ENCODE results near the gene ZSCAN29.
"Not testable (repeated sequence)": the region's sequence is repeated elsewhere in the genome, so short reads cannot be mapped to it uniquely, and the experiment has no call there.

Gene ZSCAN29

GRCh38 chr15:43370975-43371974, at the start of gene ZSCAN29, which contains the start of gene TUBGCP4:
ZSCAN29 (minus strand) TSS chr15:43371043; CDS start chr15:43369913, 1,130 bp downstream.
TUBGCP4 (plus strand) TSS chr15:43371101; CDS start chr15:43371355, 254 bp downstream.
- DNase-seq, result peak; percentile 54

- DNase-seq, result no peak
Observed at GRCh38 chr15:43420435-43420834, 49.6 kb upstream of the ZSCAN29 start.

GRCh38 chr15:43414196-43414595, 43.4 kb upstream of the ZSCAN29 start:
- DNase-seq, result no peak

GRCh38 chr15:43412096-43412495, 41.3 kb upstream of the ZSCAN29 start:
- no peak for DNase-seq

- DNase-seq, result no peak
Observed at GRCh38 chr15:43410572-43411214, 39.9 kb upstream of the ZSCAN29 start.

- DNase-seq, result no peak
Observed at GRCh38 chr15:43408789-43409188, 37.9 kb upstream of the ZSCAN29 start.

- DNase-seq, result no peak
Observed at GRCh38 chr15:43406808-43407207, 36.0 kb upstream of the ZSCAN29 start.

- DNase-seq, result no peak
Observed at GRCh38 chr15:43406189-43406588, 35.3 kb upstream of the ZSCAN29 start.

GRCh38 chr15:43404130-43404529, 33.3 kb upstream of the ZSCAN29 start:
- no peak for DNase-seq

GRCh38 chr15:43403616-43404015, 32.8 kb upstream of the ZSCAN29 start:
- no peak for DNase-seq

- DNase-seq, result no peak
Observed at GRCh38 chr15:43402255-43402654, 31.4 kb upstream of the ZSCAN29 start.

GRCh38 chr15:43393592-43393991, 22.7 kb upstream of the ZSCAN29 start:
- DNase-seq, result not testable (repeated sequence)

GRCh38 chr15:43390723-43391122, 19.9 kb upstream of the ZSCAN29 start:
- DNase-seq, result no peak

GRCh38 chr15:43383070-43383469, 12.2 kb upstream of the ZSCAN29 start:
- no peak for DNase-seq

GRCh38 chr15:43382310-43382709, 11.5 kb upstream of the ZSCAN29 start:
- DNase-seq, result no peak

GRCh38 chr15:43378601-43379000, 7.8 kb upstream of the ZSCAN29 start:
- no peak for DNase-seq

- no peak for DNase-seq
Observed at GRCh38 chr15:43376017-43376705, 5.3 kb upstream of the ZSCAN29 start.

GRCh38 chr15:43370310-43370974, 401 bp downstream of the ZSCAN29 start:
- DNase-seq, result no peak

- DNase-seq, result no peak
Observed at GRCh38 chr15:43361313-43361903, 9.4 kb downstream of the ZSCAN29 start.

GRCh38 chr15:43360821-43361220, 10.0 kb downstream of the ZSCAN29 start:
- DNase-seq, result no peak

GRCh38 chr15:43352693-43353382, 18.0 kb downstream of the ZSCAN29 start:
- DNase-seq, result no peak

- no peak for DNase-seq
Observed at GRCh38 chr15:43347114-43347513, 23.7 kb downstream of the ZSCAN29 start.

Data from NCI-H446 treated with DMSO at 0.1 percent for 48 hours (cell line).